ENCODE measurements around the gene PNPLA7.
"Not testable (repeated sequence)": the region's sequence is repeated elsewhere in the genome, so short reads cannot be mapped to it uniquely, and the experiment has no call there.

- TF ChIP-seq, protein P1, sequence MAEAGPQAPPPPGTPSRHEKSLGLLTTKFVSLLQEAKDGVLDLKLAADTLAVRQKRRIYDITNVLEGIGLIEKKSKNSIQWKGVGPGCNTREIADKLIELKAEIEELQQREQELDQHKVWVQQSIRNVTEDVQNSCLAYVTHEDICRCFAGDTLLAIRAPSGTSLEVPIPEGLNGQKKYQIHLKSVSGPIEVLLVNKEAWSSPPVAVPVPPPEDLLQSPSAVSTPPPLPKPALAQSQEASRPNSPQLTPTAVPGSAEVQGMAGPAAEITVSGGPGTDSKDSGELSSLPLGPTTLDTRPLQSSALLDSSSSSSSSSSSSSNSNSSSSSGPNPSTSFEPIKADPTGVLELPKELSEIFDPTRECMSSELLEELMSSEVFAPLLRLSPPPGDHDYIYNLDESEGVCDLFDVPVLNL (CRISPR knock-in tag; IDR thresholded peaks at IDR 0.05; ENCODE audit: borderline replicate concordance, low read depth): not testable (repeated sequence)
- not testable (repeated sequence) for TF ChIP-seq ZNF121 (CRISPR knock-in tag; IDR thresholded peaks at IDR 0.05); CTCF (IDR thresholded peaks at IDR 0.05); PREB (CRISPR knock-in tag; IDR thresholded peaks at IDR 0.05; ENCODE audit: borderline replicate concordance); E2F1 (CRISPR knock-in tag; IDR thresholded peaks at IDR 0.05); USF2 (CRISPR knock-in tag; IDR thresholded peaks at IDR 0.05); JUN (CRISPR knock-in tag; IDR thresholded peaks at IDR 0.05); HMGXB4 (CRISPR knock-in tag; IDR thresholded peaks at IDR 0.05); FOXJ3 (CRISPR knock-in tag; IDR thresholded peaks at IDR 0.05; ENCODE audit: borderline replicate concordance); ZNF423 (CRISPR knock-in tag; IDR thresholded peaks at IDR 0.05)
- TF ChIP-seq, protein P2, sequence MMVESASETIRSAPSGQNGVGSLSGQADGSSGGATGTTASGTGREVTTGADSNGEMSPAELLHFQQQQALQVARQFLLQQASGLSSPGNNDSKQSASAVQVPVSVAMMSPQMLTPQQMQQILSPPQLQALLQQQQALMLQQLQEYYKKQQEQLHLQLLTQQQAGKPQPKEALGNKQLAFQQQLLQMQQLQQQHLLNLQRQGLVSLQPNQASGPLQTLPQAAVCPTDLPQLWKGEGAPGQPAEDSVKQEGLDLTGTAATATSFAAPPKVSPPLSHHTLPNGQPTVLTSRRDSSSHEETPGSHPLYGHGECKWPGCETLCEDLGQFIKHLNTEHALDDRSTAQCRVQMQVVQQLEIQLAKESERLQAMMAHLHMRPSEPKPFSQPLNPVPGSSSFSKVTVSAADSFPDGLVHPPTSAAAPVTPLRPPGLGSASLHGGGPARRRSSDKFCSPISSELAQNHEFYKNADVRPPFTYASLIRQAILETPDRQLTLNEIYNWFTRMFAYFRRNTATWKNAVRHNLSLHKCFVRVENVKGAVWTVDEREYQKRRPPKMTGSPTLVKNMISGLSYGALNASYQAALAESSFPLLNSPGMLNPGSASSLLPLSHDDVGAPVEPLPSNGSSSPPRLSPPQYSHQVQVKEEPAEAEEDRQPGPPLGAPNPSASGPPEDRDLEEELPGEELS (CRISPR knock-in tag; IDR thresholded peaks at IDR 0.05): not testable (repeated sequence)
These were observed 17.2 kb downstream of the PNPLA7 start for GRCh38 chr9:137532891-137533468.
